OCI-M2 (cell line): ENCODE results near the gene EIF4ENIF1.
"Not testable (repeated sequence)": the region's sequence is repeated elsewhere in the genome, so short reads cannot be mapped to it uniquely, and the experiment has no call there.

Experiments
- DNase-seq: peaks from one replicate; lab custom pipeline; 2025; ENCODE audit not compliant: unreplicated experiment; lab: John Stamatoyannopoulos, UW

The EIF4ENIF1 gene

DNA sequence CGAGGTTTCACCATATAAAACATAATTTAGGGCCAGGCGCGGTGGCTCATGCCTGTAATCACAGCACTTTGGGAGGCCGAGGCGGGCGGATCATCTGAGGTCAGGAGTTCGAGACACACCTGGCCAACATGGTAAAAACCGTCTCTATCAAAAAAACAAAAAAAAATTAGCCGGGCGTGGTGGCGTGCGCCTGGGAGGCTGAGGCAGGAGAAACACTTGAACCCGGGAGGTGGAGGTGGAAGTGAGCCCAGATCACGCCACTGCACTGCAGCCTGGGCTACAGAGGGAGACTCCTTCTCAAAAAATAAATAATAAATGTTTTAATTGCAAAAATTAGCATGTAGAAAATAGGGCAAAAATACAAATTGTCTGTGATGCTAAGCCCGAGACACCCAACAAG is 5.7 kb upstream of the EIF4ENIF1 start:
- no peak for DNase-seq

DNA sequence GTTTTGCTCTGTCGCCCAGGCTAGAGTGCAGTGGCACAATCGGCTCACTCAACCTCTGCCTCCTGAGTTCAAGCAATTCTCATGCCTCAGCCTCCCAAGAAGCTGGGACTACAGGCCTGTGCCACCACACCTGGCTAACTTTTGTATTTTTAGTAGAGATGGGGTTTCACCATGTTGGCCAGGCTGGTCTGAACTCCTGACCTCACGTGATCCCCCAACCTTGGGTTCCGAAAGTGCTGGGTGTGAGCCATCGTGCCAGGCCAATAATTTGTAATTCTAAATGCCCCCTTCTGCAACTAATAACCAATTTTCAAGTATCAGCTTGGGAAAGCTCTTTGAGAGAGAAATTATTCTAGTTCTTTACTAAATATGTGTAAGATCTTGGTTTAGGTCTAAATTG is 3.7 kb upstream of the EIF4ENIF1 start:
- DNase-seq, result not testable (repeated sequence)

DNA sequence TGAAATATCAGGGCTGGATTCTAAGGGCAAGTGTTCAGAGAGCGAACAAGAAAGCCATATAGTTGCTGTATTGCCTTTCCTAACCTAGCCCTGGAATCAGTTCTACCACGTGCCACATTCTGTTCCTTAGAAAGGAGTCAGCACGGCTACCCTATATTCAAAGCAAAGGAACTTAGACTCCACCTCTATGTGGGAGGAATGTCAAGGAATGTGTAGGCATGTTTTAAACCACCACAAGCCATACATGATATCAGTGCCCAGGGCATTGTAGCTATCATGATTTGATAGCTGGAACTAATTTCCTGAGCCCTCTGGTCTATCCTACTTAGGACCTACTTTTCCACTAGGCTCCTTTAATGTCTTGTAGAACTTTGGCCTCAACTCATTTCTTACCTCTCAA is 2.5 kb upstream of the EIF4ENIF1 start:
- no peak for DNase-seq

DNA sequence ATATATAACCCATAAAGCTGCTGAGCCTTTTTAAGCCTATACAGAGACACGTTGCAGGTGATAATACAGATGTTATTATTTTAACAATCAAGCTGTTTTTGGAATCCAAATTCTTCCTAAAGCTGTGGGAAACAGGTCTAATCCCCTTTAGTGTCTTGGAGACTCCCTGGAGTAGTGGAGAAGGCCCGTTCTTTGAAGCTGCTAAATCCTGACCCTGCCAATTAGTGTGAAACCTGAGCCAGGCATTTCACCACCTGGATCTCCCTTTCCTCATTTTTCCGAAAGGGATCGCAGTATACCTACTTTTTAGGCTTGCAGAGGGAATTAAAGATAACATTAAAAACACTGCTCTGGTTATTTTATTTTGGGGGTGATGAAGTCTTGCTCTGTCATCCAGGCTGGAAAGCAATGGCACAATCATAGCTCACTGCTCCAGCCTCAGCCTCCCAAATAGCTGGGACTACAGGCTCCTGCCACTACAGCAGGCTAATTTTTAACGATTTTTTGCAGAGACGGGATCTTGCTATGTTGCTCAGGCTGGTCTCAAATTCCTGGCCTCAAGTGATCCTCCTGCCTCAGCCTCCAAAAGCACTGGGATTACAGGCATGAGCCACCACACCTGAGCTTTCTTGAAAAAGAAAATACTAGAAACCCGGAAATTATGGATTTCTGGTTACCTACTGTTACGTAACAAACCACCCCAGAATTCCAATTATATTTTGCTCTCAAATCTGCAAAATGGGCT is 1.7 kb upstream of the EIF4ENIF1 start:
- DNase-seq, result no peak

DNA sequence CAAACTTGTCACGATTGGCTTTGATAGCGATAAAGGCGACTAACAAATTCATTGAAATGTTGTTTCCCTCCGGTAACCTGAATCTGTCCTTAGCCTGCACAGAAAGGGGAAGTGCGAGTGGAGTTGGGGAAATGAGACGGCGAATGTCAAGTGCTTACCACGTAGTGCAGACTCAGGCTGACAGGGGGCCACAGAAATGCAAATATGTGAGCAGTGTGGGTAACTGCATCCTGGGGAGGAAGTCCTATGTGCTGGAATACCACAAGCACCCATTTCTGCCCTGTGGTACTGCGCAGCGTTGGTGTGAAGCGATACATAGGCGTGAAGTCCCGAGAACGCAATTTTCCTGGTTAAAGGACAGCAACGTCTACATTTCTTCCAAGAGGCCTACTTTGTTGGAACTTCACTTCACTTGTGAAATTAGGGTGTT is 869 bp upstream of the EIF4ENIF1 start:
- no peak for DNase-seq

DNA sequence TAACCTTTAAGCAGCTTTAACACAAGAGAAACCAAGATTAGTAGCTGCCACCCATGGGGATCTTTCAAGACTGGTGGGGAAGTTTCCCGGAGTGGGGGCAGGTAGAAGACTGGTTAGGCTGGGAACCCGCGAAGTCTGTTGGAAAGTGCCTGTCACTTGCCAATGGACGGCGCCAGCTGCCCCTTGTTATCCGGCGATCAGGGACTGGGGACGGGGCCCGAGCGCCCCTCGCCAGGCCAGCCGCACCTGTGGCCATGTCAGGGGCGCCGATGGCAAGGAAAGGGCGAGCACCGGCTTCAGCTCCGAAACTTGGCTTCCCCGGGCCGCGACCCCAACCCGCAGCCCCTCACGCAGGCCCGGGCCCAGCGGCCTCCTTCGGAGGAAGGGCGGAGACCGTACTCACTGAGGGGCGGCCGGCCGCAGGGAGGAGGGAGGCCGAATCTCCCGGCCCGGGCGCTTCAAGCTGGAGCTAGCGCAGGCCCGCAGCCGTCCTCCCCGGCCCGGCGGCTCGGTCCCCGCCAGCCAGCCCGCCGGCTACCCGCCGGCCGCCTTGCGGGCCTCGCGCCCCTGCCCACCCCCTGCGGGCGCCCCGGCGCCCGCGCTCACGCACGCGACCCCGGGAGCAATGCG is 539 bp downstream of the EIF4ENIF1 start:
- DNase-seq, result no peak

DNA sequence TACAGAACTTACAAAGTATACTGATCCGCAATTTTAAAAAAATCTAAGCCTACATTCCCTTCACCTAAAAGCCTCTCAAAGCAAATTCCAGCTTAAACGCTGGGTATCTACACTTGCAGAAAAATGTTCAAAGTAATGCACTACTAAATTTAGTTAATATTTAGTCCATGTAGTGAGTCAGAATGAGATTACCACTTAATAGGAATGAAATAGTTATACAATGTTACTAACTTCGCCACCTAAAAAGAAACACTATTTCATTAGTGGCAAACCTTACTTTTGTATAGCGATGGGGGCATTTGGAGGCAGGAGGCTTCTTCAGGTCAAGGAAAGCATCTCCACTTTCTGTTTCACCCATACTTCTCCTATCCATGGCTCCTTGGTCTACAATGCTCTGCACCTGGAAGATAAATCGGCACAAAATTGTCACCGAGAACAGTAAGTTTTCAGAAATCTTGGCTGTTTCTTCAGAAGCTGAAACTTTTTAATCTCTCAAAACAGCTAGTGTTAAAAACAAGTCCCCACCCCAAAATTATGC is 1.2 kb downstream of the EIF4ENIF1 start:
- no peak for DNase-seq

DNA sequence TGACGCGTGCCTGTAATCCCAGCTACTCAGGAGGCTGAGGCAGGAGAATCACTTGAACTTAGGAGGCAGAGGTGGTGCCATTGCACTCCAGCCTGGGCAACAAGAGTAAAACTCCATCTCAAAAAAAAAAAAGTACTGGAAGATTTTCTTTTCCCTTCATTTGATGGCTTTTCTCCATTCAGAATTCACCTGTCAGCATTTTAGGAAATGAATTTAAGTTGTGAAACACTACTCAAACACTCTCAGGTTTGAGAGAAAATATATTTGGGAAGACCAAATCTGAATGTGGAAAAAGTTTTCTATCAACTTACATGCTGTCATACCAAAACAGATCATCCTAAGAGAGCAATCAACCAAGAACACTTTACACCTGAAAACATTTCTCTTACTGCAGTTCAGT is 2.7 kb downstream of the EIF4ENIF1 start:
- no peak for DNase-seq

DNA sequence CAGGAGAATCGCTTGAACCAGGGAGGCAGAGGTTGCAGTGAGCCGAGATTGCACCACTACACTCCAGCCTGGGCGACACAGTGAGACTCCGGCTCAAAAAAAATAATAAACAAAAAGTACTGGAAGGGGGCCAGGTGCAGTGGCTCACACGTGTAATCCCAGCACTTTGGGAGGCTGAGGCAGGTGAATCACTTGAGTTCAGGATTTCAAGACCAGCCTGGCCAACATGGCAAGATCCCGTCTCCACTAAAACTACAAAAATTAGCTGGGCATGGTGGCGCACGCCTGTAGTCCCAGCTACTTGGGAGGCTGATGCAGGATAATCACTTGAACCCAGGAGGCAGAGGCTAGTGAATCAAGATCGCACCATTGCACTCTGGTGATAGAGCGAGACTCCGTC is 3.3 kb downstream of the EIF4ENIF1 start:
- not testable (repeated sequence) for DNase-seq

DNA sequence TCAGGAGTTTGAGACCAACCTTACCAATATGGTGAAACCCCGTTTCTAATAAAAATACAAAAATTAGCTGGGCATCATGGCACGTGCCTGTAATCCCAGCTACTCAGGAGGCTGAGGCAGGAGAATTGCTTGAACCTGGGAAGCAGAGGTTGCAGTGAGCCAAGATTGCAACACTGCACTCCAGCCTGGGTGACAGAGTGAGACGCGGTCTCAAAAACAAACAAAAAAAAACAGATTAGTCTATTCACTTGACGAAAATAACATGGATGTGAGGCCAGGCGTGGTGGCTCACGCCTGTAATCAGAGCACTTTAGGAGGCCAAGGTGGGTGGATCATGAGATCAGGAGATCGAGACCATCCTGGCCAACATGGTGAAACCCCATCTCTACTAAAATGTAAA is 7.2 kb downstream of the EIF4ENIF1 start:
- DNase-seq, result not testable (repeated sequence)

DNA sequence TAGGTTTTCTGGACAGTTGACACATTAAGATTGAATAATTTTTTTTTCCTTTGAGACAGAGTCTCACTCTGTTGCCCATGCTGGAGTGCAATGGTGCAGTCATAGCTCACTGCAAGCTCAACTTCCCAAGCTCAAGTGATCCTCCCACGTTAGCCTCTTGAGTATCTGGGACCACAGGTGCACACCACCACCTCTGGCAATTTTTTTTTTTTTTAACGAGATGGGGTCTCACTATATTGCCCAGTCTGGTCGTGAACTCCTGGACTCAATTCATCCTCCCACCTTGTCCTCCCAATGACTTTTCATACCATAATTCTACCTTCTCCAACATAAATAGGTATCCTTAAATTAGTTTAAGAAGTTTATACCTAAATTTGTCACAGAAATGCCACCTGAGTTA is 8.5 kb downstream of the EIF4ENIF1 start:
- DNase-seq, result no peak

DNA sequence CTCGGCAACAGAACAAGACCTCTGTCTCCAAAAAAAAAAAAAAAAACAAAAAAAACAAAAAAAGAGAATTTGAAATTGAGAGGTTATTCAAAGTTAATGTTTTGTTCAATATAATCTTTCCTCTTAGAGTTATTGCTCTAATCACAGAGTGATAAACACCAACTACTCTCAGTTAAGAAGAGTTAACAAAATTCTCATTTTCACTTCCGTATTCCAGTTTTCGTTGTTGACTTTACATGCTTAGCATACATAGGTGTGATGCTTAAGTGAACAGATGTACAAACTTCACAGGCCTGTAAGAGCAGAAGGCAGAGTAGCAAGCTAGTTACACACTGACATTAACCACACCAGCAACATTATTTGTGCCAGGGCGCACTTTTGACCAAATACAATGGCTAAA is 12.3 kb downstream of the EIF4ENIF1 start:
- DNase-seq, result no peak

DNA sequence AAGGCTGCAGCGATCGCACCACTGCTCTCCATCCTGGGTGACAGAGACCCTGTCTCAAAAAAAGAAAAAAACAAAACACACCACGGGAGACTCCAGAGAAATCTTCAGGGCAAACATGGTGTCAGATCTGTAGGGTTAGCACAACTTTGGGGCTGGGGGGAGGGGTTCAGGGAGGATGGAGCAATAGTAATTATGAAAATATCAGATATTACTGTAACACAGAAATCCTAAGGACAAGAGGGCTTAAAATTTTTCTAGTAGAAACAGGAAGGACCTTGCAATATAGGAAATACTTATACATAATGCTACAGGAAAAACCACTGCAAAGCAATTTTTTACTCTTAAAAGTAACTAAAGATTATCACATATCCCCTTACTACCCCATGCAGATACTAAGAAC is 13.8 kb downstream of the EIF4ENIF1 start:
- DNase-seq, result no peak

DNA sequence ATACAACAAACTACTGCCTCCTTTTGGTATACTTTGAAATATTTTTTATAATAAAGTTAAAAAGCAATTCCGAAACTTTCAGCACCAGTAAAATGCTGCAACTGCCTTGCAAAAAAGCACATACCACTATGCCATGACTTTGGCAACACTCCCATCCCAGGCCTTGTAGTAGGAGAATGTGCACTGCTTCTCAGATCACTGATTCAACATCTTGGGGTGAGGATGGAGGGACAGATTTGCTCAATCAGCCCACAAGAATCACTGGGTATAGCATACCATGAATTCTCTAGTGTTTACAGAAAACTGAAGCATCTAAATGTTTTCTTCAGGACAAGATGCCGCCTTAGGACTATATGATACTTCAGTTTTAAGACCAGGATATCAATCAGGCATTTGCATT is 14.9 kb downstream of the EIF4ENIF1 start:
- DNase-seq, result no peak

DNA sequence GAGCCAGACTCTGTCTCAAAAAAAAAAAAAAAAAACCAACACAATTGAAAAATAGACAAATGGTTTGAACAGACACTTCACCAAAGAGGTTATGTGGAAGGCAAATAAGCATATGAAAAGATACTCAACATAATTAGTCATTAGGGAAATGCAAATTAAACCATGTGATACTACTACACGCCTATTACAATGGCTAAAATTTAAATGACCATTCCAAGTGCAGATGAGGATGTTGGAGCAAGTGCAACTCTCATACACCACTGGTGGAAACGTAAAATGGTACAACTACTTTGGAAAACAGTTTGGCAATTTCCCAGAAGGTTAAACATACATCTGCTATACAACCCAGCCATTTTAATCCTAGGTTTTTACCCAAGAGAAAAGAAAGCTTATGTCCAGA is 24.3 kb downstream of the EIF4ENIF1 start:
- DNase-seq, result no peak

DNA sequence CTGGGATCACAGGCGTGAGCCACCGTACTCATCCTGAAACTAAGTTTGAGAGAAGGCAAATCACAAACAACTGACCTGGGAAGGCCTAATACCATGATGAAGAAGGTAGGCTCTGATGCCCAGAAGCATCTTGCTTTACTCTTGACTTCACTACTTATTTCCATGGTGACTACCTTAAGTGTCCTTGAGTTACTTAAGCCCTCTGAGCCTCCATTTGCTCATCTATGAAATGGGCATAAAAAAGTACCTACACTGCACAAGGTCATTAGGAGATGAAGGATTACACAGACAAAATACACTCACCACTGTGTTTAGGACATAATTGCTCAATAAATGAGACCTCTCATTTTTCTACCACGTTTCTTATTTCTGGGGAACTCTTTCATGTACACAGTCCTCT is 27.9 kb downstream of the EIF4ENIF1 start:
- no peak for DNase-seq

DNA sequence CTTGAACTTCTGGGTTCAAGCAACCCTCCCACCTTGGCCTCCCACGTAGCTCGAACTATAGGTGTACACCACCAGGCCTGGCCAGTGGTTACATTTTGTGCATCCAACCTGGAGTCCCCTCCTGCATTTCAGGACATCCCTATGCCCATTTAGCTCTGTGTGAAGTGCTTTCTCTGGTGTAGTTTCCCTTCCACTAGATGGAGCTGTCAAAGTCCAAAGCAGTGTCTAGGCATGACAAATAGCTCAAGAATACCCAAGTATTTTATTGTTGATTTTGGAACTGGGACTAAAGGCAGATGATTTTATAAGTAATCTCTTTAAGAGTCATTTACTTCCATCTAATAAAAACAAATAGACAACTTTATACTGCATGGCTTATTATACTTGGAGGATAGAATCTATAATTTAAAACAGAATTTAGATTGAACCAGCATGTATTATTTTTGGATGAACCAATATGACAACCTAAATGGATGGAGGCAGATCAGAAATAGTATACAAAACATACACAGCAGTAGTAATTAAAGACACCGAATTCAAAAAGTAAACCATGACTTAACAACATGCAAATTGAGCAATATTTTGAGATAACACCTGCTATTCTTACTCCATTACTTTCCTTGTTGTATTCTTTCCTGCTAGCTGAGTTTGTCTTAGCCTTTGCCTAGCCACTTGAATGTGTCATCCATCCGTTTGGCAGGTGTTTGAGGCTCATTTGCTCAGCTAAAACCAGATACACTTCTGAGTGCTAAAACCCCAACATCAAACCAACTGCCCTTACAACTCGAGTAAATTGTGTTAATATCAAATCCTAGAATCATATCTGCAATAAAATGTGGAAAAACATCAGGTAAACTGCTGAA is 37.7 kb downstream of the EIF4ENIF1 start:
- no peak for DNase-seq

DNA sequence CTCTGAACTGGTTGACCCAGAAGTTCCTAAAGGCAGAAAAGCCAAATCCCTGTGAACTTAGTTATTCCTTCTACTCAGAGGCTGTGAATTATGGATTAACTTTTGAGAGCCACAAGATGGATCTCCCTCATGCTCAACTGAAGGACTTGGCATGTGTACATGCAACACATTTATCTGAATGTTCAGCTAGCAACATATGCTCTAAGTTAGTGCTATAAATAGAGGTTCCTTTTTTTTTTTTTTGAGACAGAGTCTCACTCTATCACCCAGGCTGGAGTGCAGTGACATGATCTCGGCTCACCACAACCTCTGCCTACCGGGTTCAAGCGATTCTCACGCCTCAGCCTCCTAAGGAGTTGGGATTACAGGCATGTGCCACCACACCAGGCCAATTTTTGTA is 40.1 kb downstream of the EIF4ENIF1 start:
- DNase-seq, result no peak

DNA sequence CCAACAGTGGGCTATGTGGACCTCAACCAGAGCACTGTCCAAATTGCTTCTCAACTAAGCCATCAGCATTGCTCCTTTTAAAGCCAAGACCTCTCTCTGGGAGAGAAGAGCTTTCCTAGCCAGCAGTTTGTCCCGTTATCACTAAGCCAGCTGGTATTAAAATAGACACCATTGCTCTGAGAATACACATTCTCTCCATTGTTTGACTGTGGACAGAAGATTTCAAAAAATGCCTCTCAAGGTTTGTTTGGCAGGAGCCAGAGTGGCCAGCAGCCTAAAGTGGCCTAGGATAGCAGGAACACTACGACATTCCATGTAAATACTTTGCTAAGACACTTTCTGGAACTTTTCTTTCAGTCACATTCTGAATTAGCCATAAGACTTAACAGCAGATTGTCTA is 41.3 kb downstream of the EIF4ENIF1 start:
- no peak for DNase-seq

DNA sequence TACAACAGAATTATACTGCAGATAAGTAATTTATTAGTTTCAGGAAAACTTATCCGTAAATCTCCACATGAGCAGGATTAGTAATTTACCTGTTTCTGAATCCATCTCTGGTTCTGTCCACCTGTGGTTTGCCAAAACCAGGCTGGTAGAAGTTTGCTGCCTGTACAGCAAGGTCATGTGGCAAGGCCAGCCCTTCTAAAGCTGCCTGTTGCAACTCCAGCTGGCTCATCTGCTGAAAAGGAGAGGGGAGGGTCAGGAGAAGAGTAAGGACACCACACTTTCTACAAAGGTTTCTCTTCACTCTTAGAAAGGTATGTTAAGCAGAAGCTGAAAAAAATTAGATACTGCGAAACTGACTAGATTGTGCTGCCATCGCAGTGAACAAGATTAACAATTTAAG is 42.3 kb downstream of the EIF4ENIF1 start:
- no peak for DNase-seq

DNA sequence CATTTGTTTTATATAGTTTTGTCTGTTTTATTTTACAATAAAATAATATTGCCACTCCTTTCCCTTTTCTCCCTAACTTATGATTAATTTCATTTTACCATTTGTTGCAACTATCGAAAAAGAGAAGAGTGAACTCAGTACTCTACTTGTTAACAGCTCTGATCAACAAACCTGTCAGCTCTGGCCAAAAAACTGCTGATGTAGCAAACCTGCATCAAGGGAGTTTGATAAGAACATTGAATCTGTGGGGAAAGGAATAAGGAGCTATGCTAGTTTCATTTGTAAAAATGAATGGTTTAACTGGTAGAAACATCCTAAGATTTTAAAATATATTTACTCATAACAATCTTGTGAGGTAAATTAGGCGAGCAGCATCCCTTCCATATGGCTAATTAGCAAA is 42.9 kb downstream of the EIF4ENIF1 start:
- no peak for DNase-seq

DNA sequence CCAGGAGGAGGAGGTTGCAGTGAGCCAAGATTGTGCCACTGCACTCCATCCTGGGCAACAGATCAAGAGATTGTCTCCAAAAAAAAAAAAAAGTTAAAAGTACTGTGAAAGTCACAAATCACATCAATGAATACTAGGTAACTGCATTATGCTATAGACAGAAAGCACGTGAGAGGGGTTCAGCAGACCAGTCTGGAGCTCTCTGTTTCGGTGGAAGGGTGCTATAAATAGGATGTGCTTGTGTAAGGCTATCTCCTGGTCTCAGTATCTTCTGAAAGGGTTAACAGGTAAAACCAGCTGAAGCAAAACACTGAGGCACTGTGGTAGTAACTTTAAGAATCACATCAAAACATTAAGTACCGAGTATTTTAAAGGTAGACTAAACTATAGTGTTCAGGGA is 43.4 kb downstream of the EIF4ENIF1 start:
- no peak for DNase-seq
